ENCODE data around the gene LTB4R. TPM values are rescaled to one million over a fixed set of nuclear protein-coding genes. Genes with fewer than 3 reads are reported as not detected.

The LTB4R gene
- polyA plus RNA-seq, 6 donors from 2014 or later, result 1.4 to 2.4 (median 2.1) TPM

- ATAC-seq (ENCODE audit: low read depth in 2 of 2) (no peak), DNase-seq (no peak)
- peak overlapping the region in 2 of 6 donors; percentile 26 to 71 for H3K27ac Mint-ChIP-seq
- peak overlapping the region in 2 of 8 donors; percentile 47 to 65 for H3K4me3 Mint-ChIP-seq
- no peaks in the 10 kb centered on the region for H3K9me3 Mint-ChIP-seq
- peaks cover 5 to 7% (median 6%) of the 10 kb centered on the region in 3 donors for H3K27me3 Mint-ChIP-seq
- H3K36me3 Mint-ChIP-seq, result peaks cover 0 to 4% of the 10 kb centered on the region in 2 donors
- peaks cover 42 to 52% (median 49%) of the 10 kb centered on the region in 3 donors for H3K4me1 Mint-ChIP-seq
Measured at GRCh38 chr14:24313913-24314312, 2.6 kb downstream of the LTB4R start.

GRCh38 chr14:24314377-24315193, 3.3 kb downstream of the LTB4R start:
- no peak for ATAC-seq (ENCODE audit: low read depth in 2 of 2)
- Mint-ChIP-seq H3K4me3 (peak overlapping the region in 4 of 8 donors; percentile 33 to 72 (median 60)), H3K36me3 (peaks cover 4 to 6% of the 10 kb centered on the region in 2 donors), H3K27ac (peak overlapping the region in 4 of 6 donors; percentile 26 to 71 (median 54)), H3K27me3 (peaks cover 5 to 14% (median 12%) of the 10 kb centered on the region in 3 donors), H3K4me1 (peaks cover 39 to 45% (median 43%) of the 10 kb centered on the region in 3 donors), H3K9me3 (no peaks in the 10 kb centered on the region)
- no peak for DNase-seq

- peaks cover 8 to 21% (median 20%) of the 10 kb centered on the region in 3 donors for H3K27me3 Mint-ChIP-seq
- DNase-seq, result no peak
- no peak for ATAC-seq (ENCODE audit: low read depth in 2 of 2)
- no peaks in the 10 kb centered on the region for H3K9me3 Mint-ChIP-seq
- H3K4me3 Mint-ChIP-seq, result no peak overlapping the region
- H3K36me3 Mint-ChIP-seq, result peaks cover 4 to 7% of the 10 kb centered on the region in 2 donors
- no peak overlapping the region for H3K27ac Mint-ChIP-seq
- H3K4me1 Mint-ChIP-seq, result peaks cover 33 to 38% (median 38%) of the 10 kb centered on the region in 3 donors
Measured at GRCh38 chr14:24315243-24315806, 4.0 kb downstream of the LTB4R start.

- no peak for DNase-seq
- no peaks in the 10 kb centered on the region for H3K9me3 Mint-ChIP-seq
- peaks cover 31 to 35% (median 35%) of the 10 kb centered on the region in 3 donors for H3K4me1 Mint-ChIP-seq
- peaks cover 9 to 23% (median 22%) of the 10 kb centered on the region in 3 donors for H3K27me3 Mint-ChIP-seq
- H3K36me3 Mint-ChIP-seq, result peaks cover 4 to 7% of the 10 kb centered on the region in 2 donors
- no peak for ATAC-seq (ENCODE audit: low read depth in 2 of 2)
- H3K27ac Mint-ChIP-seq, result no peak overlapping the region
- no peak overlapping the region for H3K4me3 Mint-ChIP-seq
Measured at GRCh38 chr14:24315807-24316596, 4.7 kb downstream of the LTB4R start.

- no peak overlapping the region for H3K4me3 Mint-ChIP-seq
- DNase-seq (no peak), ATAC-seq (ENCODE audit: low read depth in 2 of 2) (no peak)
- H3K4me1 Mint-ChIP-seq, result peaks cover 31 to 32% (median 31%) of the 10 kb centered on the region in 3 donors
- H3K9me3 Mint-ChIP-seq, result no peaks in the 10 kb centered on the region
- H3K27ac Mint-ChIP-seq, result no peak overlapping the region
- H3K36me3 Mint-ChIP-seq, result peaks cover 4 to 7% of the 10 kb centered on the region in 2 donors
- H3K27me3 Mint-ChIP-seq, result peaks cover 9 to 24% (median 23%) of the 10 kb centered on the region in 3 donors
Measured at GRCh38 chr14:24316597-24316950, 5.3 kb downstream of the LTB4R start.

DNA sequence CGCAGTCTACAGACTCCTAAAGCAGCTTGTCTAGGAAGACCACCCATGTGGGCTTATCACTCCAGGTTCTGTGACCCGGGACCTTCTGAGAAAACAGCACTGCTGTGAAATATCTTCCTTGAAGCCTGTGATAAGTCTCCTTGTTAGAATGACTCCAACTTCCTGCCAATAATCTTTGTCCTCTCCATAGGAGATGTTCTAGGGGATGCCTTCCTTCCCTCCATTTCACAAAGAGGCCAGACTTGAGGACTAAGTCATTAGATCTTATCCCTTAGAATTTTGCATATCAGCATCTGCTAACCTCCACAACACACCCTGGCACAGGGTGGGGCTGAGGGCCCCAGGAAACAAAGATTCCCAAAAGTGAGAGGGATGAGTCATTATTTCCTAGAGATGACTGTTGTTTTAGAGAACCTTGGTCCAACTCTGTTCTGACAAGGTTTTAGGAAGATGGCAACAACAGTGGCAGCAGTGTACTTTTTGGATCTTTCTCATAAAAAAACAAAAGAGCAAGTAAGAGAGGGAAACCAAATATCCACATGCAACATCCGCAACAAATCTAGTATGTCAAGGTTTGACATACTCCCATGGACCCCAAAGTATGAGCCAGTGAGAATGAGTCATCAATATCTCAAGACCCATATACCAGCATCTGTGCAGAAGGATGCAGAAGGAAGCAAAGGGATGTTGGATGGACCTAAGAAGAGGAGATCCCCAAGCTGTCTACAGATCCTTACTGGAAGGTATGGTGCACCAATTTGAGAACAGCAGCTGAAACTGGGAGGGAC, 6.0 kb downstream of the LTB4R start:
- Mint-ChIP-seq H3K4me1 (peaks cover 23 to 25% (median 24%) of the 10 kb centered on the region in 3 donors), H3K36me3 (peaks cover 4 to 7% of the 10 kb centered on the region in 2 donors), H3K4me3 (no peak overlapping the region), H3K9me3 (no peaks in the 10 kb centered on the region), H3K27ac (no peak overlapping the region), H3K27me3 (peaks cover 9 to 28% (median 26%) of the 10 kb centered on the region in 3 donors)
- ATAC-seq (ENCODE audit: low read depth in 2 of 2) (no peak), DNase-seq (no peak)

- Mint-ChIP-seq H3K27me3 (peaks cover 9 to 40% (median 34%) of the 10 kb centered on the region in 3 donors), H3K36me3 (peaks cover 4 to 7% of the 10 kb centered on the region in 2 donors), H3K4me1 (peaks cover 0 to 4% (median 0%) of the 10 kb centered on the region in 3 donors), H3K27ac (no peak overlapping the region), H3K9me3 (no peaks in the 10 kb centered on the region), H3K4me3 (no peak overlapping the region)
- ATAC-seq (ENCODE audit: low read depth in 2 of 2) (no peak), DNase-seq (no peak)
Measured at GRCh38 chr14:24321212-24321975, 10.1 kb downstream of the LTB4R start.

DNA sequence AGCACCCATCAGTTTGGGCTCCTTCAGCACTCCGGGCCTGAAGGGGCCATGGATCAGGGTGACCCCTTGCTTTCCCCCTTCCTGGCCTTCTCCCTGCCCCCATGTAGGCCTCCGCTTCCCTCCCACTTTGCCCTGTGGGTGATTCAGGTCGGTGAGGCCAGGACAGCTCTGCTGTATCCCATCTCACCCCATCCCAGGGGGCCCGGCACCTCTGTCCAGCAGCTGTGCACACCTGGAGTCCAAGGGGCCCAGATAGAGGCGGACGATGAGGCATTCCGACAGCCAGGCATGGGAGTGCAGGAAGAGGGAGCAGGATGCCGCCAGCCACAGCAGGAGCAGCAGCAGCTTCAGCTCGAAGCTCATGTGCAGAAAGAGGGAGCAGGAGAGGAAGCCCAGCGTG, 11.4 kb downstream of the LTB4R start:
- H3K36me3 Mint-ChIP-seq, result peaks cover 0 to 7% of the 10 kb centered on the region in 2 donors
- H3K27ac Mint-ChIP-seq, result no peak overlapping the region
- no peaks in the 10 kb centered on the region for H3K9me3 Mint-ChIP-seq
- peaks cover 6 to 40% (median 38%) of the 10 kb centered on the region in 3 donors for H3K27me3 Mint-ChIP-seq
- H3K4me1 Mint-ChIP-seq, result peaks cover 6 to 9% (median 9%) of the 10 kb centered on the region in 3 donors
- DNase-seq (no peak), ATAC-seq (ENCODE audit: low read depth in 2 of 2) (no peak)
- H3K4me3 Mint-ChIP-seq, result peak overlapping the region in 1 of 8 donors; percentile 47

DNA sequence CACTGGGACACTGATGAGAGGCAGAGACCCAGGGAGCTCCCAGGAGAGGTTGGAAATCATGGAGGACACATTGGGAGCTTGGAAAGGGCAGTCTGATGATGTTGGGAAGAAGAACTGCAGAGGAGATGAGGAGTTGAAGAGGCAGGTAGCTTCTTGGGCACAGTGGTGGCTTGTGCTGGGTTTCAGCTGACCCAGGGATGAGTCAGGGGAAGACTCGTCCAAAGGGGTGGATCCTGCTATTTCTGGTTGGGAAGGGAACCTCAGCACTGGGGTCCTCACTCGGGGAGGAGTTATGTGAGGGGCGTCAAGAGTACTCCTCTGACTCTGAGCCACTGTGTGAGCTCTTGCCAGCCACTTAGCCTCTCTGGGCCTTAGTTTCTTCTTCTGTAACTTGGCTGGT, 12.0 kb downstream of the LTB4R start:
- Mint-ChIP-seq H3K27me3 (peaks cover 4 to 38% (median 38%) of the 10 kb centered on the region in 3 donors), H3K4me3 (no peak overlapping the region), H3K4me1 (peaks cover 6 to 12% (median 10%) of the 10 kb centered on the region in 3 donors), H3K36me3 (peaks cover 0 to 7% of the 10 kb centered on the region in 2 donors), H3K27ac (no peak overlapping the region), H3K9me3 (no peaks in the 10 kb centered on the region)
- DNase-seq, result no peak
- no peak for ATAC-seq (ENCODE audit: low read depth in 2 of 2)

- H3K36me3 Mint-ChIP-seq, result peaks cover 0 to 6% of the 10 kb centered on the region in 2 donors
- no peaks in the 10 kb centered on the region for H3K9me3 Mint-ChIP-seq
- H3K4me1 Mint-ChIP-seq, result peaks cover 6 to 14% (median 10%) of the 10 kb centered on the region in 3 donors
- ATAC-seq (ENCODE audit: low read depth in 2 of 2) (no peak), DNase-seq (no peak)
- no peak overlapping the region for H3K4me3 Mint-ChIP-seq
- peaks cover 4 to 32% (median 31%) of the 10 kb centered on the region in 3 donors for H3K27me3 Mint-ChIP-seq
- no peak overlapping the region for H3K27ac Mint-ChIP-seq
Measured at GRCh38 chr14:24324024-24324423, 12.7 kb downstream of the LTB4R start.

DNA sequence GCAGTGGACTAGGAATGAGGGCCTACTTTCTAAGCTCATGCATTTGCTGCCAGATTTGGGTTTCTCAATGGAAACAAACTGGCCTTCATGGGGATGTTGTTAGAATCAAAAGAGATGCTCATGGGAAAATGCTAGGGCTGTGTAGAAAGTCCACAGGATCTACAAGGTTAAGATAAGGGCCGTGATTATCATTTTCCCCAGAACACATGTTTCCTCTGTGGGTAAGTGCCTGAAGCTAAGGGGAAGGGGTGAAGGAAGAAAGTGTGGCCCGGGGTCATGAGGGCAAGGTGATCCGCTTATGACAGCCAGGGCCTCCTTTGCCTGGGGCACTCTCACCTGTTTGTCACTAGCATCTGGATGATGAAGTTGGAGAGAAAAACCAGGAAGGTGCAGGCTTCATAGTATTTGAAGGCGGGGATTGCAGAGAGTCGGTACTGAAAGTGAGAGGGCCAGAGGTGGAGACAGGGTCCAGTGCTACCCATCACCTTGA, 13.8 kb downstream of the LTB4R start:
- Mint-ChIP-seq H3K4me1 (peaks cover 6 to 14% (median 6%) of the 10 kb centered on the region in 3 donors), H3K36me3 (no peaks in the 10 kb centered on the region), H3K9me3 (no peaks in the 10 kb centered on the region), H3K27me3 (peaks cover 4 to 21% (median 21%) of the 10 kb centered on the region in 3 donors), H3K4me3 (peak overlapping the region in 1 of 8 donors; percentile 3), H3K27ac (peak overlapping the region in 1 of 6 donors; percentile 62)
- no peak for DNase-seq
- ATAC-seq (ENCODE audit: low read depth in 2 of 2), result no peak

DNA sequence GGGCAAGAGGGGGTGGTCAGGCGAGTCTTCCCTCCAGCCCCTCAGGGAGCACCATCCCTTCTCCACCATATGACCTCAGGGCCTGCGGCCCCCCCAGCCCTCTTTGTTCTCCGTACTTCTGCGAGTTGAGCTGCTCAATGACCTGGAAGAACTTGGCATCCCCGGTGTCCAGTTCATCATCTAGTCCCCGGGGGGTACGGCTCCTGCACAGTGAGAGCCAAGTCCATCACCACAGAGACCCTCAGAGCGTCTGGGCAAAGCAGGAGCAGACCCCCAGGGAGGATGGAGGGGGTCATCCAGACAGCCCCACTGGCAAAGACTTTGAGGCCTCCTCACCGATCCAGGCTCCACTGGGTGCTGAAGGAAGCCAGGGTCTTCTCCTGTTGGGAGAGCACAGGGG, 14.7 kb downstream of the LTB4R start:
- ATAC-seq (ENCODE audit: low read depth in 2 of 2), result no peak
- Mint-ChIP-seq H3K27ac (no peak overlapping the region), H3K9me3 (no peaks in the 10 kb centered on the region), H3K4me3 (no peak overlapping the region), H3K4me1 (peaks cover 6 to 14% (median 6%) of the 10 kb centered on the region in 3 donors), H3K36me3 (no peaks in the 10 kb centered on the region), H3K27me3 (peaks cover 0 to 21% (median 17%) of the 10 kb centered on the region in 3 donors)
- DNase-seq, result no peak
